Pulmonary artery endothelial cell (primary cell): ENCODE results near the gene APLNR. TPM values are rescaled to one million over a fixed set of nuclear protein-coding genes. Genes with fewer than 3 reads are reported as not detected.

ENCODE experiments used
- total RNA-seq: library from RNA; depleted of rRNA; stranded (reverse); fragments of >200 nt; gene quantifications from 2 replicates; pipeline ENCODE4 v1.2.3, GENCODE V29; 2014

Gene APLNR
- total RNA-seq, 1 donor from 2014 or later: not detected

Other genes with a start within 250 kb of the APLNR start
- not detected in 2 replicates for gene OR5AK2, start 248.3 kb downstream of the APLNR start, total RNA-seq
- not detected in 2 replicates for gene LRRC55, start 55.3 kb downstream of the APLNR start, total RNA-seq
- gene TNKS1BP1, start 87.7 kb upstream of the APLNR start, total RNA-seq: 66.1 and 107 TPM in 2 replicates
- gene SSRP1, start 98.6 kb upstream of the APLNR start, total RNA-seq: 102 and 115 TPM in 2 replicates
- not detected in 2 replicates for gene P2RX3, start 101.1 kb upstream of the APLNR start, total RNA-seq
- gene PRG3, start 143.9 kb upstream of the APLNR start, total RNA-seq: not detected in 2 replicates
- gene PRG2, start 153.4 kb upstream of the APLNR start, total RNA-seq: 0.40 TPM in 1 of 2 replicates, not detected in the other
- 48.0 and 74.0 TPM in 2 replicates for gene SLC43A3, start 189.9 kb upstream of the APLNR start, total RNA-seq
- gene RTN4RL2, start 223.3 kb upstream of the APLNR start, total RNA-seq: 0.07 TPM in 2 replicates